HepG2 (cell line): Measurements from ENCODE around the gene NFIL3. TPM values are rescaled to one million over a fixed set of nuclear protein-coding genes. Genes with fewer than 3 reads are reported as not detected.

Source experiments
- SP2 ChIP-seq: sonication (generic); formaldehyde crosslinking; IDR thresholded peaks from 2 replicates; pipeline ENCODE4 v1.5.1; 2020; ENCODE audit warnings: mild to moderate bottlenecking, missing genetic modification reagents
- SP4 ChIP-seq: sonication (generic); formaldehyde crosslinking; IDR thresholded peaks from 2 replicates; pipeline ENCODE4 v1.8.1; 2023; ENCODE audit warnings: mild to moderate bottlenecking, missing genetic modification reagents
- TCF12 ChIP-seq, 2 experiments: fragments of 450-650 bp in 1 of 2; sonication (generic) in 1 of 2; formaldehyde crosslinking in 1 of 2; IDR thresholded peaks; 2 replicates each; pipeline versions ENCODE4 v1.6.1 to v1.8.0; 2017 to 2022; ENCODE audit warnings: antibody characterized with exemption in 1 of 2, mild to moderate bottlenecking in 1 of 2, missing genetic modification reagents in 1 of 2, moderate library complexity in 1 of 2
- TERF1 ChIP-seq: sonication (generic); formaldehyde crosslinking; IDR thresholded peaks from 2 replicates; pipeline ENCODE4 v1.8.0; 2022; ENCODE audit warnings: mild to moderate bottlenecking, missing genetic modification reagents, moderate library complexity
- ZBTB14 ChIP-seq: sonication (generic); formaldehyde crosslinking; IDR thresholded peaks from 2 replicates; pipeline ENCODE4 v1.4.0; 2020; ENCODE audit warnings: missing genetic modification reagents
- ZBTB4 ChIP-seq: sonication (generic); formaldehyde crosslinking; IDR thresholded peaks from 2 replicates; pipeline ENCODE4 v1.4.0; 2020; ENCODE audit warnings: missing genetic modification reagents, mild to moderate bottlenecking, borderline replicate concordance
- ZNF674 ChIP-seq: sonication (generic); formaldehyde crosslinking; IDR thresholded peaks from 2 replicates; pipeline ENCODE4 v1.5.0; 2020; ENCODE audit warnings: low read depth, mild to moderate bottlenecking, missing genetic modification reagents
- polyA plus RNA-seq, 8 experiments: library from polyadenylated mRNA; depleted of rRNA in 3 of 8; stranded (reverse) in 7 of 8; unstranded in 1 of 8; fragments of >200 nt; fragmentation: Illumina TruSeq in 4 of 8; extraction: Trizol in 4 of 8; gene quantifications; 2 replicates each; pipeline versions ENCODE4 v1.2.1 to v1.2.3, GENCODE V29; 2011 to 2016; ENCODE audit warnings: low read depth in 4 of 8, missing spikeins in 1 of 8, mixed read lengths in 1 of 8; ENCODE audit not compliant: insufficient read depth in 1 of 8
- total RNA-seq, 5 experiments: library from RNA; depleted of rRNA; stranded (reverse); fragments of >200 nt; fragmentation: Illumina TruSeq; extraction: Trizol; gene quantifications; 2 replicates each; pipeline ENCODE4 v1.2.3, GENCODE V29; 2016; ENCODE audit warnings: low read depth in 1 of 5
- TF ChIP-seq, protein P1 (sequence below): sonication (generic); formaldehyde crosslinking; IDR thresholded peaks from 2 replicates; pipeline ENCODE4 v1.4.0; 2020; ENCODE audit warnings: mild to moderate bottlenecking, missing genetic modification reagents
- TF ChIP-seq, protein P2 (sequence below), 2 experiments: sonication (generic) in 1 of 2; formaldehyde crosslinking in 1 of 2; IDR thresholded peaks; 2 replicates each; pipeline versions ENCODE4 v1.4.0 to v1.6.1; 2018 to 2020; ENCODE audit warnings: missing genetic modification reagents in 2 of 2, borderline replicate concordance in 1 of 2, low read depth in 1 of 2, mild to moderate bottlenecking in 1 of 2, missing biosample characterization in 1 of 2

NFIL3 gene
- total and polyA plus RNA-seq, 2 of the 13 experiments (the other 11 are each of a cell fraction or from before 2014, with no cell fraction given) = 46.6 to 54.2 TPM

DNA sequence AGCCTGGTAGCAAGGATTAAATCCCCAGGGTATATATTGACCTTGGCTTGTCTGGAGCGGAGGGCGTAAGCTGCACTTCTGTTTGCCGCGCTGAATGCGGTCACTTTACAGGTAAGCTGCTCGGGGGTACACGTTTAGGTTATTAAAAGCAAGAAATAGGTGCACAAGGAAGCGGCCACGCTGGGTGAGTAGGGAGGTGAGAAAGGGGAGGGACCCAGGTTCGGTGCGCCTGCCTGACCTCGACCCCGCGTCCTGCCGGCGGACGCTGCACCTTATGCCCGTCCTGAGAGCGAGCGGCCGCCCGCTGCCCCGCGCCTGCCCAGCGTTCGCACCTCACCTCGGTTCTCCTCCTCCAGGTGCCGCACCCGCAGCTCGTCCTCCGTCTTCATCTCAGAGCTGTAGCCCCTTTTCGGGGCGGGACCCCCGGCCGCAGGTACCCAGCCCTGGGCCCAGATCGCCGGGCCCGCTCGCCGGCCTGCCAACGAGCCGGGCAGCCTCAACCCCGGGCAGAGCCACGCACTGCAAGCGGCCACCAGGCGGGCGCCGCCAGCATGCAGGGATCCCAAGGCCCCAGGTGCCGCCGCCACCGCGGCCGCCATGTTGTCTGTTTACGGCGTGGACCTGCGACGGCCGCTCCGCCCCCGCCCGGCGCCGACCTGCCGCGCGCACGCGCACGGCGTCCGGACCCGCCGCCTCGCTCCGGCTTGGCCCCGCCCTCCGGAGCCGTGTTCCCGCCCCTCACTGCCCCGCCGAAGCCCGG is 62.2 kb downstream of the NFIL3 start, which contains the start of gene AUH (continued):
- TF ChIP-seq TCF12 (IDR thresholded peaks at IDR 0.05) (no peak), TCF12 (CRISPR knock-in tag; IDR thresholded peaks at IDR 0.05) (no peak), ZBTB4 (no peak), TERF1 (no peak), ZNF674 (CRISPR knock-in tag) (0 out of 2 replicates have a peak, but pooled peaks have one; percentile 57), ZBTB14 (CRISPR knock-in tag) (peak; percentile 48; the same call in 1 of the 2 replicates), SP4 (CRISPR knock-in tag) (peak; percentile 46; the same call in 1 of the 2 replicates), SP2 (no peak)
- TF ChIP-seq, protein P1, sequence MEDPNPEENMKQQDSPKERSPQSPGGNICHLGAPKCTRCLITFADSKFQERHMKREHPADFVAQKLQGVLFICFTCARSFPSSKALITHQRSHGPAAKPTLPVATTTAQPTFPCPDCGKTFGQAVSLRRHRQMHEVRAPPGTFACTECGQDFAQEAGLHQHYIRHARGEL = no peak
- TF ChIP-seq, protein P2, sequence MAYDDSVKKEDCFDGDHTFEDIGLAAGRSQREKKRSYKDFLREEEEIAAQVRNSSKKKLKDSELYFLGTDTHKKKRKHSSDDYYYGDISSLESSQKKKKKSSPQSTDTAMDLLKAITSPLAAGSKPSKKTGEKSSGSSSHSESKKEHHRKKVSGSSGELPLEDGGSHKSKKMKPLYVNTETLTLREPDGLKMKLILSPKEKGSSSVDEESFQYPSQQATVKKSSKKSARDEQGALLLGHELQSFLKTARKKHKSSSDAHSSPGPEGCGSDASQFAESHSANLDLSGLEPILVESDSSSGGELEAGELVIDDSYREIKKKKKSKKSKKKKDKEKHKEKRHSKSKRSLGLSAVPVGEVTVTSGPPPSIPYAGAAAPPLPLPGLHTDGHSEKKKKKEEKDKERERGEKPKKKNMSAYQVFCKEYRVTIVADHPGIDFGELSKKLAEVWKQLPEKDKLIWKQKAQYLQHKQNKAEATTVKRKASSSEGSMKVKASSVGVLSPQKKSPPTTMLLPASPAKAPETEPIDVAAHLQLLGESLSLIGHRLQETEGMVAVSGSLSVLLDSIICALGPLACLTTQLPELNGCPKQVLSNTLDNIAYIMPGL (CRISPR knock-in tag; IDR thresholded peaks at IDR 0.05; ENCODE audit: borderline replicate concordance in 1 of 2, low read depth in 1 of 2) = peak; percentile 30 to 53; a peak in 1 of 4 replicates
